Stimulated activated CD8-positive, alpha-beta memory T cell treated with anti-CD3 and anti-CD28 coated beads, Interleukin-15, amount 100 ng/mL, for 4 hours (primary cell): Measurements from ENCODE around the gene DNAAF8.

Experiments
- DNase-seq, 2 donors: peaks; one replicate each; pipeline ENCODE4 v3.0.0-alpha.2; 2020; ENCODE audit warnings: low read depth in 2 of 2

Gene DNAAF8

GRCh38 chr16:4752351-4753100, 18.2 kb downstream of the DNAAF8 start:
- DNase-seq, result no peak

GRCh38 chr16:4753227-4753626, 18.9 kb downstream of the DNAAF8 start:
- no peak for DNase-seq

GRCh38 chr16:4754865-4755264, 20.5 kb downstream of the DNAAF8 start:
- DNase-seq, result no peak

GRCh38 chr16:4755687-4756086, 21.4 kb downstream of the DNAAF8 start:
- DNase-seq, result no peak

GRCh38 chr16:4760221-4760910, 26.0 kb downstream of the DNAAF8 start:
- DNase-seq, result no peak

- no peak for DNase-seq
These were observed 27.9 kb downstream of the DNAAF8 start for GRCh38 chr16:4762205-4762604.

- DNase-seq, result no peak
These were observed 29.5 kb downstream of the DNAAF8 start for GRCh38 chr16:4763791-4764190.

- DNase-seq, result no peak
These were observed 31.5 kb downstream of the DNAAF8 start for GRCh38 chr16:4765511-4766474.

GRCh38 chr16:4766875-4767628, 32.7 kb downstream of the DNAAF8 start, which contains the start of gene ZNF500:
ZNF500 (minus strand) TSS chr16:4767162; CDS start chr16:4765978, 1,184 bp downstream.
- DNase-seq, result peak; percentile 95

GRCh38 chr16:4767872-4768548, 33.7 kb downstream of the DNAAF8 start:
- no peak for DNase-seq

- peak; percentile 63 to 64 for DNase-seq
These were observed 34.4 kb downstream of the DNAAF8 start for GRCh38 chr16:4768549-4769305.

- no peak for DNase-seq
These were observed 34.9 kb downstream of the DNAAF8 start for GRCh38 chr16:4769306-4769638.

- no peak for DNase-seq
These were observed 37.3 kb downstream of the DNAAF8 start for GRCh38 chr16:4771646-4772045.

- no peak for DNase-seq
These were observed 38.0 kb downstream of the DNAAF8 start for GRCh38 chr16:4772351-4772750.

- DNase-seq, result no peak
These were observed 40.7 kb downstream of the DNAAF8 start for GRCh38 chr16:4775005-4775404.

- no peak for DNase-seq
These were observed 41.9 kb downstream of the DNAAF8 start for GRCh38 chr16:4776141-4776705.

- DNase-seq, result no peak
These were observed 43.2 kb downstream of the DNAAF8 start for GRCh38 chr16:4777339-4778049.

GRCh38 chr16:4778050-4778392, 43.7 kb downstream of the DNAAF8 start:
- no peak for DNase-seq

GRCh38 chr16:4780235-4780634, 45.9 kb downstream of the DNAAF8 start:
- no peak for DNase-seq
